GM18499 (cell line): ENCODE data around the gene NID1.
"Not testable (repeated sequence)": the region's sequence is repeated elsewhere in the genome, so short reads cannot be mapped to it uniquely, and the experiment has no call there.

ENCODE experiments used
- ATAC-seq: cut with Tn5 transposase; IDR thresholded peaks from one replicate; pipeline ENCODE4 v1.9.1; 2021; ENCODE audit warnings: moderate number of reproducible peaks; ENCODE audit not compliant: insufficient read depth, unreplicated experiment

Gene NID1

DNA sequence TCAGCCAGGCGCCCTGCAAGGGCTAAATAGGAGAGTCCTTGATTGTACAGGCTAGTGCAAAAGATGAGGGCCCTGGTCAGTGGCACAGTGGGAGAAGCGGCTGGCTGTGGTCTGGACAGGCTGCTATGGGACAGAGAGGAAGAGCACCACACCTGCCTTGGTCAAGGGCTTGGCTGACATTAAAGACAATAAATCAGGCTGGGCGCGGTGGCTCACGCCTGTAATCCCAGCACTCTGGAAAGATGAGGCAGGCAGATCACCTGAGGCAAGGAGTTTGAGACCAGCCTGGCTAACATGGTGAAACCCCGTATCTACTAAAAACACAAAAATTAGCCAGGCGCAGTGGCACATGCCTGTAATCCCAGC, 62.9 kb downstream of the NID1 start:
- no peak for ATAC-seq

DNA sequence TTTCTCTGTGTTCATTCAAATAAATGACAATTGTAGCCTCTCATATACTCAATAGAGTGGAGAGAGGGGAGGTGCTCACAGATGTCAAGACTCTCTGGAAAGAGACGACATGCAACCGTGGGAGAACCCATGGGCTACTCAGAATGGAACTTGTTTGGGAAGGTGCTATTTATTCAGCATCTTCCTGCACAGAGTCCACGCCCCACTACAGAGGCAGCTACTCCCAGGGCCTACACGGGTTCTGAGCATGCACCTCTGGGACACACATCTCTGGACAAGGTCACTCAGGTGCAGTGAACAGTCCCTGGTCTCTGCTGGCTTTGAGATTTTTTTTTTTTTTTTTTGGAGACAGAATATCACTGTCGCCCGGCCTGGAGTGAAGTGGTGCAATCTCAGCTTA, 64.1 kb downstream of the NID1 start:
- no peak for ATAC-seq

DNA sequence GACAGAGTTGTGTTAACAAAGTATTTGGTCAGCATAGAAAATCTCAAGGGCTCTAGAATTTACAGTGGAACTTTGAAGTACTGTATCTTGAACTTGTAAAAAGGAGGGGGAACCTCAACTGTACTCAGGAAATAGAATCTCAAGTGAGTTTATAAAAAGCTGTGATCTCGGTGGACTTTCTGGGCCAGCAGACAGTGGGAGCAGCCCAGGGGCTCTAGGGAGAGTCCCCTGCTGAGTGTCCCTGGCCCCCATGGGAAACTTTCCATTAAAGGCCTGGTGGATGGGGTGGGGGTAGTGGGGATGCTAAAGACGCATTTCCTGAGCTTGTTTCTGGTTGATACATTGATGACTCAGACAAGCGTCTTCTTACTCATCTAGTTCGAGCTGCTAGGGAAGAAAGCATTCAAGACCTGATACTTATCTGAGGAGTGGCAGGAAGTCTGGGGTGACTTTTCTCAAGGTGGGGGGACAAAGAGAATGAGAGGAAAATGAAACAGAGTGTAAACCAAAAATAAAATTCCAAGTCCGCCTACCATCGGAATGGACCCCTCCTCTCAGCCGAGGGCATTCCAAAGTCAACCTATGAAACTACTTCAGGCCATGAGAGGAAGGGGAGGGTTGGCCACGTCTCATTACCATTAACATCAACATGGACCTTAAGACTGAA, 65.5 kb downstream of the NID1 start:
- ATAC-seq, result peak; percentile 48

DNA sequence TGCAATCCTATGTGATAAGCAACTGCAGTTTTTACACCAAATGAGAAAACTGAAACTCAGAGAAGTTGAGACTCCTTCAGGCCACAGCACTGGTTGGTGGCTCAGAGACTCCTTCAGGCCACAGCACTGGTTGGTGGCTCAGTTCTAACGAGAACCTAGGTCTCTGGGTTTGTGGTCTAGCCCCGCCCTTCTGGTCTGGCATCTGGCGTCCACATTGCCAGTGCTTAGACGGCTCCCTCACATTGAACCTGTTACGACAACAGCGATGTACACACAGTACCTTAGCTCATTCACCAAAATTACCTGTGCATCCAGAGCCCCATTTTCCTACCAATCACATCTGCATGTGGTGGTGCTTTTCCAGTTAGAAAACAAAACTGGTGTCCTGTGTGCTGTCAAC, 66.1 kb downstream of the NID1 start:
- ATAC-seq, result peak; percentile 23

DNA sequence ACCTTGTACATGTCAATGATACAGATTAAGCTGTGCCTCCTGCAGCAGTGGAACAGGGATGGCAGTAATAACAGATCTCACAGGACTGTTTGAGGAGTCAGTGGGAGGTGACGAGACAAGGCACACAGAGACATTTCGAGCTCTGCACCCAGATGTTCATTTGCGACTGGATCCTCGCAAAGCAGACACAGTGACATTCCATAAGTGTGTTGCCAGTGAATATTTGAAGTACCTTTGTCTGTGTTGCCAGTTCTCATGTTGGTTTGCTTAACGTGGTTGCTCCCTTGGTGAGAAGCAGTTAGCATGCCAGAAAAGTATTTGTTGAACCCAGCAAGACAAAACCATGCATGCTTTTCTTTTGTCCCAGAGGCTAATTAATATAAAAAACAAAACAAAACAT, 67.0 kb downstream of the NID1 start:
- no peak for ATAC-seq

DNA sequence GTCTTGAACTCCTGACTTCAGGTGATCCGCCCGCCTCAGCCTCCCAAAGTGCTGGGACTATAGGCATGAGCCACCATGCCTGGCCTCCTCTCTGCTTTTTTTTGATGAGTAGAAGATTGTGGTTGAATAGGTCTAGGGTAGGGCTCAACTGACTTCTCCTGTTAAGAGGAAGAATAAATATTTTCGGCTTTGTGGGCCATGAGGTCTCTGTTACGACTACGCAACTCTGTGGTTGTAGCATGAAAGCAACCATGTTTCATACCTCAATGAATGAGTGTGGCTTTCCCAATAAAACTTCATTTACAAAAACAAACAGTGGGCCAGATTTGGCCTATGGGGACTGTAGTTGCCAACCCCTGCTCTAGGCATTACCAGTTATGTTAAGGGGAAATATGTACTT, 67.8 kb downstream of the NID1 start:
- ATAC-seq, result no peak

DNA sequence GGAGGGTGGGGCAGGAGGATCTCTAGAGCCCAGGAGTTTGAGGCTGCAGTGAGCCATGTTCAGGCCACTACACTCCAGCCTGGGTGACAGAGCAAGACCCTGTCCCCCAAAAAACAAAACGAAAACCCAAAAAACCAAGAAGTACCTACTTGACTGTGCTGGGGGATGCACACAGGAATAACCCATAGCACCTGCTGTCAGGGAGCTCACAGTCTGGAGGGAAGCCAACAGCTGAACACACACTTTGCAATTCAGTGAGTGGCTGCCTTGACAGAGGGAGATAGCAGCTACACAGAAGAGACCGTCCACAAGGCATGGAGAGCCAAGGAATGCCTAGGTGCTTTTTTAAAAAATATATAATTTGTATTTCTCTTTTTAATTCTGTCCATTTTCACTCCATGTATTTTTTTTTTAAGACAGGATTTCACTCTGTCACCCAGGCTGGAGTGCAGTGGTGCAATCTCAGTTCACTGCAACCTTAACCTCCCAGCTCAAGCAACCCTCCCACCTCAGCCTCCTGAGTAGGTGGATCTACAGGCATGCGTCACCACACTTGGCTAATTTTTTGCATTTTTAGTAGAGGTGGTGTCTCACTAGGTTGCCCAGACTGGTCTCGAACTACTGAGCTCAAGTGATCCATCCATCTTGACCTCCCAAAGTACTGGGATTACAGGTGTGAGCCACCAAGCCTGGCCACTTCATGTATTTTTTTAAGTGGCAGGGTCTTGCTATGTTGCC, 68.7 kb downstream of the NID1 start:
- no peak for ATAC-seq

DNA sequence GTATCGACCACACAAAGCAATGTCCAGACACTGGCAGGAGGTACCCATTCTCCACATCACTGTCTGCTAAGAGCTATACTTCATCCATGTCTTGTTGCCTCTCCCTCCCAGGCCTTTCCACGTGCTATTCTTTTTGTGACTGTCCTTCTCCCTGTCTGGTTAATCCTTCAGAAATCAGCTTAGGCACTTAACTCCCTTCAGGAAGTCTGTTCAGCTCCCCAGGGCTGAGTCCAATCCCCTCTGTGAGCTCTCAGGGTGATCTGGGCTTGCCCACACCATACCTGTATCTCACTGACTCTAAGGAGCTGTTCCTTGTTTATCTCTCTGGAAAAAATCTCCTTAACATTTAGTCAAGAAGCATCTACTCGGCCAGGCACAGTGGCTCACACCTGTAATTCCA, 69.4 kb downstream of the NID1 start:
- no peak for ATAC-seq

DNA sequence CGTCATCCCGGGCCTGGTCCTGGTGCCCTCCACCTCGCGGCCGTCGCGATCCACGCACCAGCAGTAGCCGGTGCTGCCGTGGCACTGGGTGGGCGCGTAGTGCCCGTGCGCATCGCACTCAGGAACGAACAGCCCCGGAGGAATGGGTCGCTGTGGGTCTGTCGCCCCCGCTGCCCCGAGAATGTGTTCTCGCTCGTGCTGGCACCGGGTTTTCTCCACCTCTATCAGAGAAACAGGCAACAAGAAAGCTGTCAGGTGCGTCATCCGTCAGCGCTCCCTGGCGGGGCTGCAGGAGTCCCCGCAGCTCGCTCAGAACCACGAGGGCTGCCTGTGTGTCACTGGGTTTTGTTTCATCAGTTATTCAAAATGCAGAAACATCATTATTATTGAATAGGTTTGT, 71.2 kb downstream of the NID1 start:
- no peak for ATAC-seq

DNA sequence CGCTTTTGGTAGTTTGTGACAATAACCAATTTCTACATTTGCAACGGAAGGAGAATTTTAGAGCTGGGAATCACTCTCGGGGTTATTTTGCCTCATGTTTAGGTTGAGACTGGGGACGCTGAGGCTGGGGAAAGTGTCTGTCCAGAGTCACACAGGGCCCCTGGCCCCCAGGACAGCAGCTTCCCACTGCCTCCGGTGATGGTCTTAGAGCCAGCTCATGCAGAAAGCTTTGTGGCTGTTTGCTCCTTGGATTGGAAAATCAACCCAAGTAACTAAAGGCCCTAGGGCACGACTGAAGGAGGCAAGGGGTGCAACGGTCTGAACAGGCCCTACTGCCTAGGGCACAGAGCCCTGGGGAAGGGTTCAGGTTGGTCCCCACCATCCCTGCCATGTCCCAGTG, 72.0 kb downstream of the NID1 start:
- ATAC-seq, result no peak

DNA sequence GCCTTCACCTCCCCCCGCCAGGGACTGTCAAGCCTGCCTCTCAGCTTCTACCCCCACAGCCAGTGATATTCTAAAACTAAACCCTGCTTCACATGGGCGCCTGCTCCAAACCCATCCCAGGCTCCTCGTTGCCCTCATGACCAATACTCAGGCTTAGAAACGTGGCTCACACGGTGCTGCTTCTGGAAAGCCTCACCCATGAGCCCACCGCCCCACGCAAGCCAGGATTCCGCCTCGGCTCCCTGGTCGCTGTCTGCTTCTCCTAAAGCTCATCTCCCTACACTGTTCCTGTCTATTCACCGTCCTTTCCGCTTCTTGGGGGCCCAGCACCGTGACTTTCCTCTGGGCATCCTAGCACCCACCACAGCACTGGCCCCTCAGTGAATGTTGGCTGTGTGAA, 72.5 kb downstream of the NID1 start:
- ATAC-seq, result no peak

DNA sequence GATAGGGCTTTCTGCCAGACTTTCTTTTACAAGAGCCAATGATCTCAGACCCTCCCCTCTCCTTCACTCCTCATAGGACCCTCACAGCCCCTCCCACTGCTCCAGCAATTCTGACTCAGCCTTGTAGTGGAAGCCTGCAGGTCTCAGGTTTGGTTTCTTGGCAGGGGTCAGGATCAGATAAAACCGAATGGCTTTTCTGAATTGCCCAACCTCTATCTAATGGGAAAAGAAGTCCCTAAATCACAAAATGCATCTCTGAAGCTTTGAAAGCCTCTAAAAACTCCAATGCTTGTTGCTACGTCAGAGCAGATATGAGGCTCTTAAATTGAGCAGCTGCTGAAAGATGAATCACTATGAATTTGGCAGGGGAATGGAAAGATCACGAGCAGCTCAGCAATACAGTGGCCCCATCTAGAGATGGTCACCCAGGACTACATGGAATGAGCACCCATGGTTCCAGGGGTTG, 74.5 kb downstream of the NID1 start:
- ATAC-seq, result no peak

DNA sequence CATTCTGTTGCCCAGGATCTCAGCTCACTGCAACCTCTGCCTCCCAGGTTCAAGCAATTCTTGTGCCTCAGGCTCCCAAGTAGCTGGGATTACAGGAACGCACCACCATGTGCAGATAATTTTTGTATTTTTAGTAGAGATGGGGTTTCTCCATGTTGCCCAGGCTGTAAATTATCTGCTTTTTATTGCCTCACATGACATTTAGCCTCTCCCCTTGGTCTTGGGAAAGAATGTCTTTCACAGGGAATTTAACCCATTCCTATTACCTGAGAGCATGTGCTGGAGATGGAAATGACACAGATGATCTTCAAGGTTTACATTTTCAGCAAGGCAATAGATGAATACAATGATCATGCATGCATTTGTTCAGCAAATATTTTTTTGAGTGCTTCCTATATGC, 75.8 kb downstream of the NID1 start:
- ATAC-seq, result no peak

DNA sequence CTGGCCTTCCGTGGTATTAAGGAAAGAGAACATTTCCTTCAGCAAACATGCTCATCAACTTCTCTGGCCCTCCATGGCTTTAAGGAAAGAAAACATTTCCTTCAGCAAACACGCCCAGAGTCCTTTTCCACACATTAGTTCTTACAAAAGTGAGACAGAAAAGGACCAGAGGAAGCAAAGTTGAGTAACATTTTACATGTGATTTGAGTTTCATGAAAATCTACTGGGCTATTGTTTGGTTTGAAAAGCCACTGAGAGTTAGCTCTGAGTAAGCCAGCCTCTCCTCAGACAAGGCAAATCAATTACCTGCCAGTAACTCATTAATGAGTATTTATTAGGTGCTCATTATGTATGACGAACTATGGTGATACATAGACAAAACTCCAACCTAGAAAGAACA, 78.0 kb downstream of the NID1 start:
- no peak for ATAC-seq

DNA sequence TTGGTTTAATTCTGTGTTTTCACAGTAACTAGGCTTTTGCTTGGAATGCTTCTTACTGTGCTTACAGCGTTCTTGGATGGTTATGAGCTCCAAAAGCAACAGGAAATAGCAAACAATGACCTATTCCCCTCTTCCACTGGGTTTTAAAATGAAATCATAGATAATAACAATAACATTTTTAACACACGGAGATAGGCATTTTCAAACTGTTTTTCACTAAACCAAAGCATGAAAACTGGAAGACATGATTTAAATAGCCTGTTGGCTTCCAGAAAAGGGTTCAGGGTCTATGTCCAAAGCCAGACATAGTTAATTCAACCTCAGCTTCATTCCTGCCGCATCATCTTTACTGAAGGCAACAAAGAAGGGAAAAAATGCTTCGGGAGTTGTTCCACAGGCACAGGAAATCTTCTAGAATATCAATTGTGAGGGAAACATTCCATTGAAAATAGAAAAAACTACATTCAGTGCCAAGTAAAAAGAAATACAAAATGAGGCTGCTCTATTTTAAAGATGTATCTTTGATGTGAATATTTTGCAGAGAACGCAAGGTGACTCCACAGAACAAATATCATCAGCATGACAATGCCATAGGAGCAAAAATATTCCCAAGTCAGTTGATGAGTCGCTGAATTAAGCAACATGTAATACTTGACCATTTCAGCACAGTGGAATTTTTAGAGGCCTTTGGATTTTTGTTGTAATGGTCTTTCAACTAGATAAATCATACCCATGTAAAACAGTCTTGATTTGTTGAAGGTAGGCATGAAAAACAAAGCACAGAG, 80.7 kb downstream of the NID1 start:
- no peak for ATAC-seq

DNA sequence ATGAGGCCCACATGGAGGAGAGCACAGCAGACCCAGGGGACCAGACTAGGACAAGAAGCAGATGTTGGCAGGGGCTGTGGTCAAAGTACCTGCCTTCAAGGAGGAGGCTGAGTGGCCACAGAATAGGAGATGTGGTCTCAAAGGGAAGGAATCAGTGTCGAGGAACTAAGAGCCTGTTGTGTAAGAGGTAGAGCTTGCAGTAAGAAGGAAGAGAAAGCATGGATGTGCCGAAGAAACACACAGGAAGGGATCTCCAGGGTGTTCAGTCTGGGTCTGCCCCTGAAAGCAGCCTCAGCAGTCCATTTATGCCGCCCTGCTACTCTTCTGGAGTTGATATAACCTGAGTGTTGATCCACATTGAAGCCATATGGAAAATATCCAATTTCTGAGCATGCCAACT, 83.9 kb downstream of the NID1 start:
- ATAC-seq, result no peak

DNA sequence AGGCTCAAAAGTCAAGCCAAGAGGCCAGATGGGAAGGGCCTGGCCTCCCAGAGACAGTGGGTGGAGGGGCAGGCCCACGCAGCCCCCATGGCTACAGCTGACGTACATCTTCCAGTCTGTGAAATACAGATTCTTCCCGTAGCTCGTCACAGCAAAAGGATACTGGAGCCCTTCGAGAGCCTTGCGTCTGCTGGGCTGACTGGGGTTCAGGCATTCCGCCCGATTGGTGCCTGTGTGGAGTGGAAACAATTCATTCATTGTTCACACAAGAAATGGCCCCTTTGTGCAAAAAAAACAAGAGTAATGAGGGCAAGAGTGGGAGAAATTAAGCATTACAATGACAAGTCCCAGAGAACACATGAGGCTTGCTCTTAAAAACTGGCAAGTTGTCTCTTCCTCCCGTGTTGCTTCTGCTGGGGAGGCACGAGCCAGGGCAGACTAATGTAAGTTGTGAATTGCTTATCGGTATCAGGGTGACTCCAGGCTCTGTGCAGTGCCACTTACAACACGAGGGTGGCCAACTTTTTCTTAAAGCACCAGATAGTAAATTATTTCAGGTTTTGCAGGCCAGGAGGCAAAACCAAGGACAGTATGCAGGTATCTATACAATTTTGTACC, 85.1 kb downstream of the NID1 start:
- no peak for ATAC-seq

DNA sequence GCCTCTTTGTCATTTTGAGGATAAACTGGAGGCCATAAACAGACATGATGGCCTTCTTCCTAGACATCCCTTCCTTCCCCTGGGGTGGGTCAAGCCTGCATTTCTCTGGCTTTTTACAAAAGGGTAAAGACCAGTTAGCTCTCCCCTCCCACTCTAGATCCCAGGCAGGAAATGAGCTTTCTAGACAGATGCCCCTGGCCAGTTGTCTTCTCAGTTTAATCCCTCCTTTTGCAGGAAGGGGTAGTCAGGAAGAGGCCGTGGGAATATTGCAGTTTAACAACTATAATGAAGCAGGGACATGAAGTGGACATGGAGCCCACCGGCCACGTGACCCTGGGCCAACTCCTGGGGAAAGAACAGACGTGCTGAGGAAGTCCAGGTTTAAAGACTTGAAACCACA, 85.7 kb downstream of the NID1 start:
- no peak for ATAC-seq

DNA sequence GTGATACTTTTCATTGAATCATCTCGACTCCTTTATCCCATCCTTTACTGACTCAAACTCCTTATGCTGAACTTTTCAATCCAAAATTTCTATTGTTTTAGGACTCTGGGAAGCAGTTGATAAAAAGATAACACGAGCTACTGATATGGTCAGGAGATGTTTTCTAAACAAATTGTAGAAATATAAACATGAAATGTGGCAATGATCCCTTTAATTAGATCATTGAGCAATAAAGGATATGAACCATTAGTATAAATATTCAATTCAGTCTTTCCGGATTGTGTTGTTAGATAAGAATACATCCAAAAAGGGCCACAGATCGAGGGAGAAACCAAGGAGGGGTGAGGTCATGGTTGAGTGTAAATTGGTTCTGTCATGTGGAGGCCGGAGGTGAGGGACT, 88.4 kb downstream of the NID1 start:
- no peak for ATAC-seq

DNA sequence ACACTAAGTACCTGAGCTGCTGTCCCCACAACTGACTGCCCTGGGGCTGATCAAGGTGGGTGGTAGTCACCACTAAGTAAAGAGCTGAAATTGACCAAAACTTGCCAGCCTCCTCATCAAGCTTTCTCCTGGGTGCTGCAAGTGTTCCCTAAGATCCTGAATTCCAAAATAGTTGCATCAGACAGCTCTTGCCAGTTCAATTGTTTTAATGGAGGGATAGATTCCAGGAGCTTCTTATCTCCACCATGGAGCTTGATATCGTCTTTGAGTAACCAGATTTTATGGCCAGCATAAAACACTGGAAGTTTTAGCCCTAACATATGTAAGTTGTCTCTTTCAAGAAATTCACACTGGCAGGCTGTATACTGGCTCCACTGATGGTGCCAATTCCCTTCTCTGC, 90.3 kb downstream of the NID1 start:
- no peak for ATAC-seq

DNA sequence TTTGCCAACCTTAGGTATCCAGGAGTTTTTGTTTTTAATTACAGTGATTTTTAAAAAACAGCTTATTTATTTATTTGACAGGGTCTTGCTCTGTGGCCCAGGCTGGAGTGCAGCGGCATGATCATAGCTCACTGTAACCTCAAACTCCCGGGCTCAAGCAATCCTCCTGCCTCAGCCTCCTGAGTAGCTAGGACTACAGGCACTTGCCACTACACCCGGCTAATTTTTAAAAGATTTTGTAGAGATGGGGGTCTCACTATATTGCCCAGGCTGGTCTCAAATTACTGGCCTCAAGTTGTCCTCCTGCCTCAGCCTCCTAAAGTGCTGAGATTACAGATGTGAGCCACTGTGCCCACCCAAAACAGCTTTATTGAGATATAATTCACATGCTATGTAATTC, 92.2 kb downstream of the NID1 start:
- ATAC-seq, result not testable (repeated sequence)
